HG02840 (cell line): ENCODE measurements around the gene A4GALT.
"Not testable (repeated sequence)": the region's sequence is repeated elsewhere in the genome, so short reads cannot be mapped to it uniquely, and the experiment has no call there.

ENCODE experiments used
- ATAC-seq: cut with Tn5 transposase; IDR thresholded peaks from one replicate; pipeline ENCODE4 v1.9.1; 2021; ENCODE audit warnings: mild to moderate bottlenecking, moderate library complexity, moderate number of reproducible peaks; ENCODE audit not compliant: unreplicated experiment, low FRiP score

Gene A4GALT

DNA sequence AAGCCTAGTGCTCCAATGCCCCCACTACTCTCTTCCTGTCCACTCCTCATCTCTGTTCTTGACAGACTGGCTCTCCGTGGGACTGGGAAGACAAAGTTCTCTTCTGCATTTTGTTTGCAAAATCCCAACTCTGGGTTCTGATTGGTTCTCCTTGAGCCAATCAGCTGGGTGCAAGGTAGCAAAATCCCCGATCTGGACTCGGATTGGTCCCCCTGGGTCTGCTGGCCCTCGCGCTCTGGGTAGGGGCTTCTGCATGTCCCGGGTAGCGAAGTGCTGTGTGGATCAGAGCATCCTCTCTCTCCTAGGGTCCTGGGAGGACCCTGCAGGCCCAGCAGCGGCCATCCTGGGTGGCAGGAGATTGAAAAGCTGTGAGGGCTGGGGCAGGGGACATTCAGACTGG lies 22.3 kb upstream of the A4GALT start:
- ATAC-seq, result no peak

GRCh38 chr22:42740320-42740719 lies 19.6 kb upstream of the A4GALT start:
- ATAC-seq, result not testable (repeated sequence)

GRCh38 chr22:42734406-42734805 lies 13.7 kb upstream of the A4GALT start:
- ATAC-seq, result no peak

GRCh38 chr22:42733394-42733793 lies 12.7 kb upstream of the A4GALT start:
- ATAC-seq, result not testable (repeated sequence)

DNA sequence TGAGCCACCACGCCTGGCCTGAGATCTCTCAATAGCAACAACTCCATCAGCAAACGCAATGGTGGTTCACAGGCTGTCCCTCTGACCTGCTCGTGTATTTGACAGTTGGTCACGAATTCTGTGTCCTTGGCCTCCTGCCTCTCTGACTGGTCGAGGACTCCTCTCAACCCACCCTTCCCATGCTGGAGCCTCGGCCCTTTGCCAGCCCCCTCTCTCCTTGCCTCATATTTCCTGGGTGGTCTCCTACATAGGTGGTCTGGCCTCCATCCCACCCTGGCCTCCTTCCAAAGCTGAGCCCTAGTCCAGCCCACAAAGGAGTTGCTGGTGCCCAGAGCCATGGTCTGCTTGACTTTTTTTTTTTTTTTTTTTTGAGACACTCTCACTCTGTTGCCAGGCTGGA lies 11.4 kb upstream of the A4GALT start:
- ATAC-seq, result no peak

DNA sequence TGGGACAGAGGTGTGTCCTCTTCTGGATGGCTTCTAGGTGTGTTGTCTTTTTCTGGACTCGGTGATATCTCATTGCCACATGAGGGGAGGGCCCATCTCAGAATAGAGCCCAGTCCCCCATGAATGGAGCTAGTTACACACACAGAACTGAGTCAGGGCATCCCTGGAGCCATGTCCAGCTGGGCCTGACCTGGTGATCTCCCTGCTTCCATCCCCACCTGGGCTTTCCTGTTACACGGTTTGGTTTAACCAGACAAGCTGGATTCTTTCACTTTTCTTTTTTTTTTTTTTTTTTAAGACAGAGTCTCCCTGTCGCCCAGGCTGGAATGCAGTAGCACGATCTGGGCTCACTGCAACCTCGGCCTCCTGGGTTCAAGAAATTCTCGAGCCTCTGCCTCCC lies 6.1 kb upstream of the A4GALT start:
- no peak for ATAC-seq

- ATAC-seq, result no peak
Measured at GRCh38 chr22:42725606-42726355, 5.1 kb upstream of the A4GALT start.

DNA sequence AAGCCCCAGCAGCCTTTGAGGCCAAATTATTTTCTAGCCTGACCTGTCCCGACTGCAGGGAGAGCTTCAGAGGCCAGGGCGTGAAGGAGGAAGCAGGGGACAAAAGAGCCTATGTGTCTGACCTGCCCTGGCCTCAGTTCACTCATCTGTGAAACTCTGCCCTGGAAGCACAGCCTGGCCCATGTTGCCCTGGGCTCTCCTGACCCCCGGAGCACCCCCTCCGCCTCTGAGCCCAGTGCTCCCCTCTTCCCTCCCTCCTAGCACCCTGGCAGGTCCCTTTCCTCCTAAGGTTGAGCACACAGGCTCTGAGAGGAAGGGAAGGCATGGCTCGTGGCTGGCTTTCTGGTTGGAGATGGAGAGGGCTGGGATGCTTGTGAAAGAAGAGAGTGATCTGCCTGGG lies 3.4 kb upstream of the A4GALT start:
- no peak for ATAC-seq

GRCh38 chr22:42721045-42721434 lies 370 bp upstream of the A4GALT start:
- no peak for ATAC-seq

DNA sequence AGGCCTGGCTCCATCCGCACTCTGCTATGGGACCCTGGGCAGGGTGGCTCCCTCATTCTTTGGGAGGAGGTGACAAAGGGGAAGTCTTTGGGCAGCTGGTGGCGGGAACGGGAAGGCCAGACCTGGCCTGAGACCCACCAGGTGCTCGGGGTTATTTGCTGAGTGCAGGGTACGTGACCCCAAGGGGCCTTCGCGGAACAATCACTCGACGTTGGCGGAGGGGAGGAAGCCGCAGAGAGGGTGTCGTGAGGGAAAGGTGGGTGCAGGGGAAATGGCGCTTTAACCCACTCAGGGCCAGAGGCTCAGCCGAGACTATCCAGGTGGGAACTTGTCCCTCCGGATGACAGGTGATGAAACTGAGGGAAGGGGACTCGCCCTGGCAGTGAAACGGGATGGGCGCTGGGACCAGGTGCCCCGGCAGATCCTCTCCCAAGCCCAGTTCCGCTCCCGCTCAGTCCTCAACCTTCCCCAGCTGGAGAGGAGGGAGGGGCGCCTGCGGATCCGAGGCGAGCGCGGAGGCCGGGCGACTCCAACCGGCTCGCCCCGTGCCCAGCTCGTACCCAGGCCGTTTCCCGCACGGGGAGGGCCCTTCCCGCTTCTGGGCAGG lies 911 bp downstream of the A4GALT start:
- no peak for ATAC-seq

GRCh38 chr22:42719133-42719532 lies 1.5 kb downstream of the A4GALT start:
- ATAC-seq, result no peak

DNA sequence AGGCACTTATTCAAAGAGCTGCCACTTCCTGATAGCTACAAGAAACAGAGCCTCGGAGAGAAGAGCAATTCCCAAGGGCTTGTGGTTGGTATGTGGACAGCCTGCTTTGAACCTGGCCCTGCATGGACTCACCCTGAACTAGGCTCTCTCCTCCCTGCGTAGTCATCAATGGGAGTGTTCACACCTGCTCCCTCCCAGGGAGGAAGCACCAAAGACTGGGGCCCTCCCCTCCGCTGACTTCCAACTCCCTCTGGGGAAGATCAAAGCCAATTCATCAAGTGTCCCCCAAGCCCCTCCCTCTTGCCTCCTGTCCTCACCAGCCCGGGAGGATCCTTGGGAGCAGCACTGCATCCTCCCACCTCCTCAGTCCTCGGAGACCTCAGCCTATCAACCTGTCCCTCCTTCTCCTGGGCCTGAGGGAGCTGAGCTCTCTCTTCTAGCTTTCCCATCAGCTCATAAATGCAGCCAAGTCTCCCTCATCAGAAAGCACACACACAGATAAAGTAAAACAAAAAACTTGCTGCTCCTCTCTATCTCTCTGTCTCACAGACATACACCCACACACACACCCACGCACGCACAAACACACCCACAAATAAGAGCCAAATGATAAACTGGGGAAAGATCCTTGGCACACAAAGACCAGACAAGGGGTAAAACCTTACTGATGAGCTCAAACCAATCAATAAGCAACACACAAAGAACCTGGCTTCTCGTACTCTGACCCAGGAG lies 3.3 kb downstream of the A4GALT start:
- peak; percentile 31 for ATAC-seq

- ATAC-seq, result peak; percentile 37
Measured at GRCh38 chr22:42716649-42717127, 4.0 kb downstream of the A4GALT start.

- ATAC-seq, result peak; percentile 35
Measured at GRCh38 chr22:42716221-42716620, 4.4 kb downstream of the A4GALT start.

- ATAC-seq, result no peak
Measured at GRCh38 chr22:42714768-42715390, 5.8 kb downstream of the A4GALT start.

DNA sequence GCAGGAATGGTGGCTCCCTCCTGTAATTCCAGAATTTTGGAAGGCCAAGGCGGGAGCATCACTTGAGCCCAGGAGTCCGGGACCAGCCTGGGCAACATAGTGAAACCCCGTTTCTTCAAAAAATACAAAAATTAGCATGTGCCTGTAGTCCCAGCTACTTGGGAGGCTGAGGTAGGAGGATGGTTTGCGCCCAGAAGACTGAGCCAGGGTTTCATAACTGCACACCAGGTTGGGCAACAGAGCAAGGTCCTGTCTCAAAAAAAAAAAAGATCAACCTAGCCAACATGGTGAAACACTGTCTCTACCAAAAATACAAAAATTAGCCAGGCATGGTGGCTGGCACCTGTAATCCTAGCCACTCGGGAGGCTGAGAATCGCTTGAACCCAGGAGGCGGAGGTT lies 6.4 kb downstream of the A4GALT start:
- no peak for ATAC-seq

GRCh38 chr22:42711895-42712837 lies 8.5 kb downstream of the A4GALT start:
- no peak for ATAC-seq

- ATAC-seq, result no peak
Measured at GRCh38 chr22:42711281-42711731, 9.4 kb downstream of the A4GALT start.

- no peak for ATAC-seq
Measured at GRCh38 chr22:42708417-42708816, 12.3 kb downstream of the A4GALT start.

- ATAC-seq, result no peak
Measured at GRCh38 chr22:42707496-42707895, 13.2 kb downstream of the A4GALT start.
